ENCODE measurements around the gene PRDM16.

The PRDM16 gene

DNA sequence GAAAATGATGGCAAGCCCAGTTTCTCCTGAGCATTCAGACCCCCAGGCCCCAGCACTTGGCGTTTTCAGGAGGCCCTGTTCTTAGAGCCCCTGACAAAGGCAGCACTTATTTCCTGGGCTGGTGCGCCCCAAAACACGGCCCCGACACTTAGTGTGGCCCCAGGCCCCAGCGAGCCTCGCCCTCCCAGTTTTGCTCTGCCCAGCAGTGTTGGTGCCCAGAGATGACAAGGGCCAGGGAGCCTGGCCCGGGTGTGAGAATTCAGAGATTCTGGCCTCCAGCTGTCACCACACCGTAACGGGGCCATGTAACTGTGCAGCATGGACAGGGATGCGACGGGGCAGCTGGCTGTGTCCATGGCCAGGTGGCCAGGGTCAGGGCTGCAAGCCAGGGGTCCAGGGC lies 367.4 kb downstream of the PRDM16 start:
- no peaks in the 10 kb centered on the region for H3K4me1 ChIP-seq (ENCODE audit: low read length)
- no peak overlapping the region for H3K4me2 ChIP-seq (ENCODE audit: low read depth, low read length)
- no peak overlapping the region for H3K9ac ChIP-seq (ENCODE audit: low read length)
- H3F3A ChIP-seq (ENCODE audit: insufficient read depth, low read length): no peaks in the 10 kb centered on the region
- no peak overlapping the region for H3K27ac ChIP-seq (ENCODE audit: low read length)
- peaks cover 97% of the 10 kb centered on the region for H3K27me3 ChIP-seq (replicated peaks; ENCODE audit: insufficient read depth, low read length)
- H2AFZ ChIP-seq (ENCODE audit: low read length): no peak overlapping the region
- H3K9me3 ChIP-seq (replicated peaks; ENCODE audit: insufficient read depth, low read length): no peaks in the 10 kb centered on the region
- TF ChIP-seq, protein P1, sequence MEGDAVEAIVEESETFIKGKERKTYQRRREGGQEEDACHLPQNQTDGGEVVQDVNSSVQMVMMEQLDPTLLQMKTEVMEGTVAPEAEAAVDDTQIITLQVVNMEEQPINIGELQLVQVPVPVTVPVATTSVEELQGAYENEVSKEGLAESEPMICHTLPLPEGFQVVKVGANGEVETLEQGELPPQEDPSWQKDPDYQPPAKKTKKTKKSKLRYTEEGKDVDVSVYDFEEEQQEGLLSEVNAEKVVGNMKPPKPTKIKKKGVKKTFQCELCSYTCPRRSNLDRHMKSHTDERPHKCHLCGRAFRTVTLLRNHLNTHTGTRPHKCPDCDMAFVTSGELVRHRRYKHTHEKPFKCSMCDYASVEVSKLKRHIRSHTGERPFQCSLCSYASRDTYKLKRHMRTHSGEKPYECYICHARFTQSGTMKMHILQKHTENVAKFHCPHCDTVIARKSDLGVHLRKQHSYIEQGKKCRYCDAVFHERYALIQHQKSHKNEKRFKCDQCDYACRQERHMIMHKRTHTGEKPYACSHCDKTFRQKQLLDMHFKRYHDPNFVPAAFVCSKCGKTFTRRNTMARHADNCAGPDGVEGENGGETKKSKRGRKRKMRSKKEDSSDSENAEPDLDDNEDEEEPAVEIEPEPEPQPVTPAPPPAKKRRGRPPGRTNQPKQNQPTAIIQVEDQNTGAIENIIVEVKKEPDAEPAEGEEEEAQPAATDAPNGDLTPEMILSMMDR (IDR thresholded peaks at IDR 0.05; ENCODE audit: low read length): no peak
- TF ChIP-seq EZH2 (optimal IDR thresholded peaks at IDR 0.05; ENCODE audit: low read depth, low read length) (no peak), EZH2phosphoT487 (IDR thresholded peaks at IDR 0.05; ENCODE audit: low read length) (no peak)
- H3K79me2 ChIP-seq (ENCODE audit: low read length): no peaks in the 10 kb centered on the region
- no peaks in the 10 kb centered on the region for H4K20me1 ChIP-seq (ENCODE audit: insufficient read depth, low read length)
- no peak for DNase-seq
- no peaks in the 10 kb centered on the region for H3K36me3 ChIP-seq (replicated peaks; ENCODE audit: insufficient read depth, low read length)
- no peaks in the 10 kb centered on the region for H3K9me2 ChIP-seq (replicated peaks; ENCODE audit: insufficient read depth, low read length)
- H3K4me3 ChIP-seq (ENCODE audit: low read length): no peak overlapping the region

DNA sequence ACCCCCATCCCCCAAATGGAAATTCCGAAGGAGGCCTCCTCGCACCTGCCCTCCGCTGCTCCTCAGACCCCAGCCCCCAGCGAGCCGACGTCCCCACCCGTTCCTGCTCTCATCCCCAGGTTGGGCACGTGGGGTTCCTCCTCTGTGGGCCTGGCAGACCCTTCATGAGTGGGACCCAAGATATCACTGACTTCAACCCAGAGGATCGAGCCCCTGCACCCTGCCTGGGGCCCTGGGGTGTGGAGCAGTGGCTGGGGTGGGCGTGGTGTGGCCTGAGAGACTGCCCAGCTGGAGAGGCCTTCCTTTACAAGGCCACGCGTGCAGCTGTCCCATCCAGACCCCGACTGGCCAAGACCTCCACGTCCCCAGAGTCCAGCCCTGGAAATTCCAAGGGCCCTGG lies 367.9 kb downstream of the PRDM16 start:
- H3K9ac ChIP-seq (ENCODE audit: low read length): no peak overlapping the region
- no peak overlapping the region for H2AFZ ChIP-seq (ENCODE audit: low read length)
- no peaks in the 10 kb centered on the region for H3K9me2 ChIP-seq (replicated peaks; ENCODE audit: insufficient read depth, low read length)
- no peak overlapping the region for H3K4me3 ChIP-seq (ENCODE audit: low read length)
- H3K79me2 ChIP-seq (ENCODE audit: low read length): no peaks in the 10 kb centered on the region
- no peak for DNase-seq
- H3K4me2 ChIP-seq (ENCODE audit: low read depth, low read length): no peak overlapping the region
- H3K4me1 ChIP-seq (ENCODE audit: low read length): no peaks in the 10 kb centered on the region
- H3K36me3 ChIP-seq (replicated peaks; ENCODE audit: insufficient read depth, low read length): no peaks in the 10 kb centered on the region
- H3F3A ChIP-seq (ENCODE audit: insufficient read depth, low read length): no peaks in the 10 kb centered on the region
- no peaks in the 10 kb centered on the region for H3K9me3 ChIP-seq (replicated peaks; ENCODE audit: insufficient read depth, low read length)
- H3K27me3 ChIP-seq (replicated peaks; ENCODE audit: insufficient read depth, low read length): peaks cover 97% of the 10 kb centered on the region
- H3K27ac ChIP-seq (ENCODE audit: low read length): no peak overlapping the region
- TF ChIP-seq EZH2 (optimal IDR thresholded peaks at IDR 0.05; ENCODE audit: low read depth, low read length): no peak
- TF ChIP-seq, protein P1 (IDR thresholded peaks at IDR 0.05; ENCODE audit: low read length): no peak
- no peaks in the 10 kb centered on the region for H4K20me1 ChIP-seq (ENCODE audit: insufficient read depth, low read length)

DNA sequence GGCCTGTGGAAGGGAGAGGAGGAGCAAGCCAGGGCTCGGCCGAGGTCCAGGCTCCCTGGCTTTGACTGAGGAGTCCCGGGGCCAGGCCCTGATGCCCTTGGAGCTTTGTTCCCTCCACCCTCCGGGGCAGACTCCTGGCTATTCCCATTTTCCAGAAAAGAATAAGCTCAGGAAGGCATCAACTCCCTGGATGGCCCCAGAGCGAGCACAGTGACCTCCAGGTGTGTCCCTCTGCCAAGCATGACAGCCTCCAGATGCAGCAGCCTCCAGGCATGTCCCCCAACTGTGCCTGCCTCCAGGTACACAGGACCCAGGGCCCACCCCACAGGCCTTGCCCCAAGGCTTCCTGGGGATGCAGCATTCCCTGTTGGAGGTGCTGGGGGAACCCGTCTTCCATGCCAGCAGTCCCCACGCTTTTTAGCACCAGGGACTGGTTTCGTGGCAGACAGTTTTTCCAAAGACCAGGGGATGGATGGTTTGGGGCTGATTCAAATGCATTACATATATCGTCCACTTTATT lies 369.7 kb downstream of the PRDM16 start:
- Histone ChIP-seq H3K9ac (ENCODE audit: low read length) (no peak overlapping the region), H3K9me2 (replicated peaks; ENCODE audit: insufficient read depth, low read length) (no peaks in the 10 kb centered on the region), H3K27me3 (replicated peaks; ENCODE audit: insufficient read depth, low read length) (peaks cover 98% of the 10 kb centered on the region)

DNA sequence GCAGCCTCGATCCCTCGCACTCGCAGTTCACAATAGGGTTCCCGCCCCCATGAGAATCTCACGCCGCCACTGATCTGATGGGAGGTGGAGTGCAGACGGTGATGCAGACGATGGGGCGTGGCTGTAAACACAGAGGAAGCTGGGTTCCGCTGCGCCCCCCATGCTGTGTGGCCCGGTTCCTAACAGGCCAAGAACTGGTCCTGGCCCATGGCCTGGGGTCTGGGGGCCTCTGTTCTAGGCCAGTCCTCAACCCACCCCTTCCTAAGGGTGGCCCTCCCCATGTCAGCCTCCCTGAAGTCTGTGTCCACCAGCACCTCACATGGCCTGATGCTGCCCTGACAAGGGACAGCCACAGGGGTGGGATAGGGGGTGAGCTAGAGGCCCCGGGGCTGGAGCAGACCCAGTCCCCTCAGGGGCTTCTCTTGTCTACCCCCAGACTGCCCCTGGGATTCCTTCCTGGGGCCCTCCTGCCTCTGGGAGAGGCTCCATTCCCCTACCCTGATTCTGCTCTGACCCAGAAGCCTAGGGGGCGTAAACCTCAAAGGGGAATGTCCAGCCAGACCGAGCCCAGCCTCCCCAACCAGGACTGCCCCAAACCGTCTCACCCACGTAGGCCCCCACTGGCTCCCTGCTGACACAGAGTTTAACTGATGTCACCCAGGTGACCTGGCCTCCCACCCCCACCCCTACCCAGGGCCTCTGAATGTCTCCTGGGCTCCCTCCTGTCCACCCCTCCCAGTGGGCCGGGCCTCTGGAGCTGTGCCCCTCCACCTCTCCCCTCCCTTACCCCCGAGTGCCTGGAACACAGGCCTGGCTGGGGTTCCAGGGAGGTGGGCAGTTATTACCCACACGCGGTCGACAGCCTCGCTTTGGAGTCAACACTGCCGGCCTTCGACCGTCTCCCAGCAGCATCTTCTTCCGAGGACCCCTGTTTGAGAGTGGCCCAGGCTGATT lies 370.6 kb downstream of the PRDM16 start:
- Histone ChIP-seq H3K9me3 (replicated peaks; ENCODE audit: insufficient read depth, low read length) (no peaks in the 10 kb centered on the region), H3K36me3 (replicated peaks; ENCODE audit: insufficient read depth, low read length) (no peaks in the 10 kb centered on the region), H3K27me3 (replicated peaks; ENCODE audit: insufficient read depth, low read length) (peaks cover 98% of the 10 kb centered on the region), H3K9ac (ENCODE audit: low read length) (no peak overlapping the region), H3K4me3 (ENCODE audit: low read length) (no peak overlapping the region), H3K4me1 (ENCODE audit: low read length) (no peaks in the 10 kb centered on the region), H3K27ac (ENCODE audit: low read length) (no peak overlapping the region), H3F3A (ENCODE audit: insufficient read depth, low read length) (no peaks in the 10 kb centered on the region), H2AFZ (ENCODE audit: low read length) (no peak overlapping the region), H3K9me2 (replicated peaks; ENCODE audit: insufficient read depth, low read length) (no peaks in the 10 kb centered on the region), H3K79me2 (ENCODE audit: low read length) (no peaks in the 10 kb centered on the region), H3K4me2 (ENCODE audit: low read depth, low read length) (no peak overlapping the region), H4K20me1 (ENCODE audit: insufficient read depth, low read length) (no peaks in the 10 kb centered on the region)
- no peak for DNase-seq
- no peak for TF ChIP-seq EZH2phosphoT487 (IDR thresholded peaks at IDR 0.05; ENCODE audit: low read length)
- TF ChIP-seq EZH2 (optimal IDR thresholded peaks at IDR 0.05; ENCODE audit: low read depth, low read length): no peak
- TF ChIP-seq, protein P1 (IDR thresholded peaks at IDR 0.05; ENCODE audit: low read length): no peak

More for the DNA sequence above, 369.7 kb downstream of the PRDM16 start:
- no peak overlapping the region for H3K27ac ChIP-seq (ENCODE audit: low read length)
- TF ChIP-seq EZH2 (optimal IDR thresholded peaks at IDR 0.05; ENCODE audit: low read depth, low read length): no peak
- H3K4me2 ChIP-seq (ENCODE audit: low read depth, low read length): no peak overlapping the region
- H3K36me3 ChIP-seq (replicated peaks; ENCODE audit: insufficient read depth, low read length): no peaks in the 10 kb centered on the region
- H4K20me1 ChIP-seq (ENCODE audit: insufficient read depth, low read length): no peaks in the 10 kb centered on the region
- H3K4me1 ChIP-seq (ENCODE audit: low read length): no peaks in the 10 kb centered on the region
- H3K9me3 ChIP-seq (replicated peaks; ENCODE audit: insufficient read depth, low read length): no peaks in the 10 kb centered on the region
- H3K4me3 ChIP-seq (ENCODE audit: low read length): no peak overlapping the region
- H2AFZ ChIP-seq (ENCODE audit: low read length): no peak overlapping the region
- no peaks in the 10 kb centered on the region for H3F3A ChIP-seq (ENCODE audit: insufficient read depth, low read length)
- H3K79me2 ChIP-seq (ENCODE audit: low read length): no peaks in the 10 kb centered on the region
- no peak for DNase-seq
